Fibroblast of pulmonary artery (primary cell): ENCODE measurements around the gene GLP1R.

Experiments
- DNase-seq: peaks from one replicate; pipeline ENCODE4 v3.0.0-alpha.2; 2010; ENCODE audit warnings: low read depth
- H3K4me3 ChIP-seq: replicated peaks from 2 replicates; pipeline ENCODE4 v1.5.1; 2011; ENCODE audit warnings: low read depth, mild to moderate bottlenecking, control low read depth, low read length, moderate library complexity
- TF ChIP-seq, protein P1 (sequence below): IDR thresholded peaks from 2 replicates; pipeline ENCODE4 v1.5.1; 2011; ENCODE audit warnings: mild to moderate bottlenecking, control low read depth, low read length, inconsistent platforms; ENCODE audit errors: missing control alignments

GLP1R gene

DNA sequence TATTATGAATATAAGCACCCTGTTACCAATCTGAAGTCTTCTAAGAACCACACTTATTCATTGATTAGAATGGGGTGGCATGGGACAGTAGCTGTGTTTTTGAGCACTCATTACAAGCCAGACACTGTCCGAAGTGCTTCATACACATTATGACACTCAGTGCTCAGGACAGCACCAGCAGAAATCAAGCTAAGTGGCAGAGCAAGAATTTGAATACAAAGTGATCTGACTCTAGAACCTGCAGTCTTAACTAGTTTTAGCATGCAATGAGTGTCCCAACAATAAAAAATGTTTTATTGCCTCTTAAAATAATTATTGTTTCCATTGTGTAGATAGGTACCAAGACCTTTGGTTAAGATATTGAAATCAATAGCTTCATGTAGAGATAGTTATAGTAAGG, 39.1 kb upstream of the GLP1R start:
- no peak overlapping the region for H3K4me3 ChIP-seq
- TF ChIP-seq, protein P1, sequence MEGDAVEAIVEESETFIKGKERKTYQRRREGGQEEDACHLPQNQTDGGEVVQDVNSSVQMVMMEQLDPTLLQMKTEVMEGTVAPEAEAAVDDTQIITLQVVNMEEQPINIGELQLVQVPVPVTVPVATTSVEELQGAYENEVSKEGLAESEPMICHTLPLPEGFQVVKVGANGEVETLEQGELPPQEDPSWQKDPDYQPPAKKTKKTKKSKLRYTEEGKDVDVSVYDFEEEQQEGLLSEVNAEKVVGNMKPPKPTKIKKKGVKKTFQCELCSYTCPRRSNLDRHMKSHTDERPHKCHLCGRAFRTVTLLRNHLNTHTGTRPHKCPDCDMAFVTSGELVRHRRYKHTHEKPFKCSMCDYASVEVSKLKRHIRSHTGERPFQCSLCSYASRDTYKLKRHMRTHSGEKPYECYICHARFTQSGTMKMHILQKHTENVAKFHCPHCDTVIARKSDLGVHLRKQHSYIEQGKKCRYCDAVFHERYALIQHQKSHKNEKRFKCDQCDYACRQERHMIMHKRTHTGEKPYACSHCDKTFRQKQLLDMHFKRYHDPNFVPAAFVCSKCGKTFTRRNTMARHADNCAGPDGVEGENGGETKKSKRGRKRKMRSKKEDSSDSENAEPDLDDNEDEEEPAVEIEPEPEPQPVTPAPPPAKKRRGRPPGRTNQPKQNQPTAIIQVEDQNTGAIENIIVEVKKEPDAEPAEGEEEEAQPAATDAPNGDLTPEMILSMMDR: no peak
- no peak for DNase-seq

DNA sequence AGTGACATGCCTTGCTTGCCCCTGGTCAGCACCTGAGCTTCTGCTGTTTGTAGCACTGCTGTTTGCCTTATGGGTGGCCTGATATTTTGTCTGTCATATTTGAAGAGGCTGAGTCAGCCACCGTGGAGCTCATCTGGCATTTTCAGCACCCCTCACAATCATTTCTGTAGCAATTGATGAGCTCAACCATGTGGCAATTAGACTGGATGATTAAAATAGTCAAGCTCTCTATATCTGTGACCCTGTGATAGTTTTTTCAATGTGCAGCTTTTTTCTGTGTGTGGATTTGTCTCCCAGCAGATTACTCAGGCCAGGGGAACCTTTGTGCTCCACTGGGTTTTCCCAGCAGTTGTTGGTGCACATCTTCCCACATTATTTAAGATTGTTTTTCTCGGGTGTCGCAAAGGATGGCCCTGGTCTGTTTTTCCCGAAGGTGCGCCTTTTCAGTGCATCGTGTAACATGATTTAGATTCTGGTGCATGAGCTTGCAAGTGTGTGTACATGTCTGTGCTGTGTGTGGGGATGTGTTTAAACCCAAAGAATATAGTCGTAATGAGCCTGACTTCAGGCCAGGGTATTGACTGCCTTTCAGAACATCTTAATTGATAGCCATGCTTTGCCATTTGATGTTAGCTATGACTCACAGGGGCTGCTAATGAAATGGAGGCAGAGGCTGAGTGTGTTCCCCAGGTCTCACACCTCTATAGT, 31.6 kb upstream of the GLP1R start:
- H3K4me3 ChIP-seq: no peak overlapping the region
- DNase-seq: no peak
- TF ChIP-seq, protein P1: no peak

DNA sequence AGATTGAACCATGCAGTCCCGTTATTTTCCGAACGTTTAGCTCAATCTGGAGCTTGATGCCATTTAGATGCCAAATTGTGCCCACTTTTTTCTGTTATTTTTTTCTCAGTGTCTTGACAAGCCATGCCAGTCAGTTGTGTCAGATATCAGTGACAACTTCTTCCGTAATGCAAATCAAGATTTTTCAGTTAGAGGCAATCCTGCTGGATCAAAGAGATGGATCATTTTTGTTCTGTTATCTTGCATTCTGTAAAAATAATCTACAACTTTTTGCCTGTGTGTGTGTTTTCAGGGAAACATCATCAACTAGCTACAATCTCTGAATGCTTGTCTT, 31.1 kb upstream of the GLP1R start:
- TF ChIP-seq, protein P1: no peak
- no peak for DNase-seq
- no peak overlapping the region for H3K4me3 ChIP-seq

DNA sequence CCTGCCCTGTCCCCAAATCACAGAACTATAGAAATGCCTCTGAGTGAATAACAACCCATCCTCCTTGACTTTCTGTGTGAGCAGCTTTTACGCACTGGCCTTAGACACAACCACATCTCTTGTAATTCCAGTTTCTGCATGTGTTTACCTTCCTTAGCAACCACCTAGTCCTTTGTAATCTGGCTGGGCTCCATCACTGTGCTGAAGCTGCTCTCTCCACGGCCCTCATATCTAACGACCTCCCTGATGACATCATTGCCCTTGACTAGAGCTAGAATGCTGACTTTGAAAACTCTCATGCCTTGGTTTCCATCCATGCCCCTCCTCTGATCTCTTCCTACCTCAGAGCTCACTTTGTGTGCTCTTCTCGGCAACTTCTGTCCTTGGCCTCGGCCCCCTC, 30.5 kb upstream of the GLP1R start:
- TF ChIP-seq, protein P1: no peak
- DNase-seq: no peak
- no peak overlapping the region for H3K4me3 ChIP-seq

DNA sequence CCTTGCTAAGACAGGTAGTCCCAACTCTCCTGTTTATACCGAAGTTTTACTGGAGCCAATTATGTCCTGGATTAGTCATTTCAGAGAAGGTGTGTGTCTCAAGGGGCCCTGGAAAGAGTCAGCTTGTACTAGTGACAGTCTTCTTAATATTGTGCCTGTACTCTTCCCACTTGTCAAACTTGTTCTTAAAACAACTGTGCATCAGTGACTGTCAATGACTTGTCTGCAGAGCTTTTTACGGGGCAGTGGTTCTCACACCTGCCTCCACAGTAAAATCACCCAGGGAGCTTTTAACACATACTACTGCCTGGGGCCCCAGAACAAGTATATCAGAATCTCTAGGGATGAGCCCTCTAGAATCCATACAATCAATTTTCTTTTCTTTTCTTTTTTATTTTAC, 28.4 kb upstream of the GLP1R start:
- H3K4me3 ChIP-seq: no peak overlapping the region
- DNase-seq: no peak
- TF ChIP-seq, protein P1: no peak

DNA sequence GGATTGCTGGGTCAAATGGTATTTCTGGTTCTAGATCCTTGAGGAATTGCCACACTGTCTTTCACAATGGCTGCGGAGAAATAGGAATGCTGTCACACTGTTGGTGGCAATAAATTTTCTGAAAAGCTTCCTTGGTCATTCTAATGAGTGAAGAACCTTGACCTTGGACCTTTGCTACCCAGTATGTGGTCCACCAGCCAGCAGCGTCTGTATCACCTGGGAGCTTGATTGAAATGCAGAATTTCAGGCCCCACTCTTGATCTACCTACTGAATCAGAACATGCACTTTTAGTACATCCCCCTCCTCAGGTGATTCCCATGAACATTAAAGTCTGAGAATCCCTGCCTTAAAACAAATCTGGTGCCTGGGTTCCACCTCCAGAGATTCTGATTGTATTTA, 27.5 kb upstream of the GLP1R start:
- DNase-seq: no peak
- TF ChIP-seq, protein P1: no peak
- H3K4me3 ChIP-seq: no peak overlapping the region

DNA sequence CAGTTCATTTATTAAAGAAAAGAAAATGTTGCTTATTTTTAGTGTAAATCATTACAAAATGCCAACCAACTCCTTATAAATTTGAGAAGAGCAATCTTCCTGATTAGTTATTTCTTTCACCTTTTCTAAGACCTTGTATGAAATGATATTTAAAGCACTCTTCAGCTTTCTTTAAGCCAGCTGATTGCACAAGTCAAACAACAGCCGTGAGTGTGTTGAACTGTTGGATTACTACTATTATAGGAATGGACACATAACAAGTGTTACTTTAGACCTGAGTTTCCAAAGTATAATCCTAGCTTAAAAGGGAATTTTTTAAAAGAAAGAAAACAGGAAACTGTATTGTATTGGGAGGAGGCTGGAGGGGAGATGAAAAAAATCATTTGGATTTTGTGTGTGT, 26.8 kb upstream of the GLP1R start:
- no peak for DNase-seq
- TF ChIP-seq, protein P1: no peak
- H3K4me3 ChIP-seq: no peak overlapping the region
